GM19463 (cell line): ENCODE results near the gene SEC31A.

ENCODE experiments used
- ATAC-seq: cut with Tn5 transposase; IDR thresholded peaks from one replicate; pipeline ENCODE4 v1.9.1; 2021; ENCODE audit warnings: mild to moderate bottlenecking, moderate library complexity; ENCODE audit not compliant: unreplicated experiment

SEC31A gene

DNA sequence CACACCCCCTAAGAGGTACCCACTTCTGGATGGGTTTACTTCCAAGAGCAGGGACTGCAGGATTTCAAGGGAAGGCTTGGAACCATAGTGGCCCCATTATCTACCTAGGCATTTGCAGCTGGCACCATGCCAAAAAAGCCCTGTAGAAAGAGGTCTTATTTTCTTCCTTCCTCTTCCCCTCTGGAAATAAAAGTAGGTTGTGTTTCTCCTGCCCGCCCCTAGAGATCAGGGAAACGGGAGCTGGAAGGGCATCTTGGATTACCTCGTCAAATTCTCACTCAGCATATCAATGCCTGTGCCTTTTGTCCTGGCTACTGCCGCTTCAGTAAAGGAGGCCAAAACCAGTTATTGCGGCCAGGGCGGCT lies 93.9 kb downstream of the SEC31A start:
- ATAC-seq = no peak

DNA sequence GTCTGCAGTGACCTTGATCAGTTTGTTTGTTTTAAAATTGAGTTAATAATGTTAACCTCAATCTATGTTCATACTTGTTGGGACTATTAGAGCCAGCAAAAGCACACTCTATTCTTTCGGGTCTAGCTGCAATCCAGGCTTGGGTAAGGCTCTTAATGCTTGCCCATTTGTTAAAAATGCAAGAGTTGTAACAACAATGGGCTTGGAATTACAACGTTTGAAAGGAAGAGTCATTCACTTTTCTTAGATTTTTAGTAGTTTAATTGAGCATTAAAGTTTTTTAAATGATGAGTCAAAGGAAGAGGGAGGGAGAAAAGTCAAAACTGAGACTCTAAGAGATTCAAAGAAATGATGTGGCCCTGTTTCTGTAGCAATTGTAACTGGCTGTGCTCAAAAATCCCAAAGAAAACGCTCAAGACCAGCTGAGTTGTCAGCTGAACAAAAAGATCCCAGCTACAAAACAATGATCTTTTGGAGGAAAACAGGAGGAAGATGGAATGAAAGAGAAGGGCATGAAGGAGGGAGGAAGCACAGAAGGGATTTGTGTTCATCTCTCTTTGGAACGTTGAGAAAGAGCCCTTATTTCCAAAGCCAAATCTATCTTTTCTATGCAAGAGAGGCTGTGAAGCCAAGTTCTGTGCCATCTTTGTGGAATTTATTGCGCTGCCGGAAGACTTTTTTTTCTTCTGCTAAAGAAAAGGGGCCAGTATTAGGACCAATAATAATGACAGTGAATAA lies 97.9 kb downstream of the SEC31A start:
- ATAC-seq = no peak

DNA sequence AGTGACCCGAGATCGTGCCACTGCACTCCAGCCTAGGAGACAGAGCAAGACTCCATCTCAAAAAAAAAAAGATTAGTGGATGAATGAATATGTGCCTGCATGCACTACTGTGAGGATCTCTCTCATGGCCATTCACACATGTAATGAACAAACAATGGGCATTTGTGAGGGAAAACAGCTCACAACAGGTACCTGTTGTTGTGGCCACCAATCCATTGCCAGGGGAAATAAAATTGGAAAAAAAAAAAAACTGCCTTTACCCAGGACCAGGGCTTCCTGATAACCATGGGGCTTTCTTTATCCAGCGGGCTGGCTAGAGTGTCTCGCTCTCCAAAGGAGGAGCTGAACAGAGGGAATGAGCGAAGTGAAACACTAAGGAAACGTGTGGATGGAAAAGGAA lies 99.8 kb downstream of the SEC31A start:
- no peak for ATAC-seq

DNA sequence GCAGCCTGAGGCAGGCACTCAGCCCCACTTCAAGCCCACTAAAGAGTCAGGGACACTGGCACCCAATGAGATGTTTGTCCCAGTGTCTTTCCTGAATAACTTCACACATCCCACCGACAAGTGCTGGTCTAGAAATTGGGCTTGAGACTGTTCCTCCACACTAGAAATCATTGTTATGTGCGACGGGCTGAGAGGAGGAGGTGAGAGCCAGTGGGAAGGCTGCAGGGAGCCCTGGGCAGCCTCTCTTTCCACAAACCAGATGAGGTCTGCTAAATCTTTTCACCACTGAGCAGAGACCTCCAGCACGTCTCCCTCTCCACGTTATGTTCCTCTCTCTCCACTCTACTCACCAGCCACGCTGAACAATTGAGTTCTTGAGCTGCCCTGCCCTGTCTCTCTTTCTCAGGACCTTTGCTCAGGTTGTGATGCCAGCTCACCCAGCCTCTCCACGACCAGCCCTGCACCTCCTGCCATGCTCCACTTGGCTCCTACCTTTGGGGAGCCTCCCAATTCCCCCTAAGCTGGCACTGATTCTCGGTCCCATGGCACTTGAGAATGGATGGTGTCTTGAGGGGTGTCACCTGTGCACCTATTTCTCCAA lies 100.8 kb downstream of the SEC31A start:
- ATAC-seq = no peak

DNA sequence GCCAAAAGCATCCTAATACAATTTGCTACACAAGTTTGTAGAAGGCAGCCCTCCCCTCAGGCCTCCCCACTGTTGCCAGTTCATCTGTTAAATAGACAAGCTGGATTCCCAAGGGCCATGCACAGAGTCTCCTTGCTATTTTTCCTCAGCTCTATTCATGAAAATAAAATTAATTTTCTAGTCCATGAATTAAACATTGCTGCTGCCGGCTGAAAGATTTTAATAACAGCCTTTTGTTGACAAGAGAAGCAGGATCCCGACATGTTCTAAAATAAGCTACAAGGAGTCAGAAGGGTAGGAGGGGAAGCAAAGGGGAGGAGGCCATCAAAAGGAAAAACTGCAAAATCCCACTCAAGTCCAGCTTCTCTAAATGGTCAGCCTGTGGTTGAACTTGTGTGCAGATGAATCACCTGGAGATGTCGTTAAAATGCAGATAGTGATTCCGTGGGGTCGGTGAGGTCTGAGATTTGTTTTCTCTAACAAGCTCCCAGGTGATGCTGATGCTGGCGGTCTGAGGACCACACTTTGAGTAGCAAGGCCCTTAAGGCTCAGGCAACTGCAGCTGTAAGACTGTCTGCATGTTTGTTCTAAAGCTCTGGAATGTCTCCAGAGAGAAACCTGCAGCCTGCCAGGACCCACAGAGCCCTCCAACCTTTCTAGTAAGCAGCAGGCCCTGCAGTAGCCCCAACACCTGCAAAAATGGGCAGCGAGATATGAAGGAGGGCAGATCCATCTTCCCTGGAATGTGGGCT lies 101.8 kb downstream of the SEC31A start:
- ATAC-seq = no peak

DNA sequence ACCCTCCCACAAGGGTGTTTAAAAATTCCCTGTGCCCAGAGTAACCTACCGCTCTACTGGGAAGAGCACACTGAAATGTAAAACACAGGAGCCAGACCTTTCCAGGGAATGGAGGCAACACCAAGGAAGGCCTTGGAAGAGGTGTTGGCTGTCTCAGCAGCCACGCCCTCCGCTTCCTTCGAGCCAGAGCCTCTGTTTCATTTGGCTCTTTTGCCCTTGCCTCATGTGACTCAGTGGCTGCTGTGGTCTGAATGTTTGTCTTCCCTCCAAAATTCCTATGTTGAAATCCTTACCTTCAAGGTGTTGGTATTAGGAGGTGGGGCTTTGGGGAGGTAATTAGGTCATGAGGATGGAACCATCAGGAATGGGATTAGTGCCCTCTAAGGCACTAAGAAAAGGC lies 103.6 kb downstream of the SEC31A start:
- ATAC-seq = no peak

DNA sequence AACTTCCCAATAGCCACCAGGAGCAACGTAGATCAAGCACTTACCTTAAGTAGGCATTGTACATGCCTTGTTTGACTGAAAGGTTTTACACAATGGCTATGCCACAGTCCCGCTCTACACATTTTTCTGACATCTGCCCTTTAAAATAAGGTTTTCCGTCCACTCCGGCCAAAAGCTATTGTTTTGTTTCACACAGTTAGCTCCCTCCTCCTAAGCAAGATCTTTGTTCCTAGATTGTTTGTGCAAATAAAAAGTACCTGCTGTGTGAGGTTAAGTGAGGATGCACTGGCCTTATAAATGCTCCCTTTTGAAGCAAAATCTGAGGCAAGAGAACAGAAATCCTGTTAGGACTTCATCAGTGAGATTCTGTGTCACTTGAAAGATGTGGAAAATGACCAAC lies 104.1 kb downstream of the SEC31A start:
- ATAC-seq = no peak

DNA sequence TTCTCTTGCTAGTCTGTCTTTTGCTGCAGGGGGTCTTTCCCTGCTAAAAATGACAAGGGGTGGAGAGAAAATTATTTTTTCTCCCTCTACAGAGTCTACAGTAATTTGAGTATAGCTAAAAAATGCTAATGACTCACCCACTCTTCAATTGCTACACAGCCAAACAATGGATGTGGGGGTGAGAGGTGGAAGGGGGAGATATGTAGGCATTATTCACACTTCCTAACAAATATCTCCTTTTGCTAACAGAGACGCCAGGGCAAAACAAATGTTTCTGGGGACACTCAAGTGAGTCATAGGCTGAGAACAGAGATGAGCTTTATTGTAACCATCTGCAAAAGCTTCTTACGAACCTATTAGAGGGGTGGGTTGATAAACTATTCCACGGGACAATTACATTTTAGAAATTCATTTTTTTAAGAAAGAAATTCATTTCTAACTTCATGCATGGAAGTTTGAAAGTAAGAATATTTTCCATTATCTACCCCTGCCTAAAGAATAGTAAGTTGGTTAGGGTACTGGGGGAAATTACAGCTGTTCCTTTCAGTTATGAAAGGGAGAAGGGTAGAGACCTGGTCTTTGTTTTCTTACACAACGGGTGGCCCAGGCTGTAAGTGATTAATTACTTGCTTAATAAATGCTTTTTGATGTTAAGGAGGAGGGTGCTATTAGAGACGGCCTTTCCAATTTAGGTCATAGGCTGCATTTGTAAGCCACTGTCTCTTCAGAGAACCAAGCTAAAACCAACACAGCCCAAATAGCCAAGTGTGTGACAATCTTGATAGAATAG lies 105.1 kb downstream of the SEC31A start:
- ATAC-seq = no peak

DNA sequence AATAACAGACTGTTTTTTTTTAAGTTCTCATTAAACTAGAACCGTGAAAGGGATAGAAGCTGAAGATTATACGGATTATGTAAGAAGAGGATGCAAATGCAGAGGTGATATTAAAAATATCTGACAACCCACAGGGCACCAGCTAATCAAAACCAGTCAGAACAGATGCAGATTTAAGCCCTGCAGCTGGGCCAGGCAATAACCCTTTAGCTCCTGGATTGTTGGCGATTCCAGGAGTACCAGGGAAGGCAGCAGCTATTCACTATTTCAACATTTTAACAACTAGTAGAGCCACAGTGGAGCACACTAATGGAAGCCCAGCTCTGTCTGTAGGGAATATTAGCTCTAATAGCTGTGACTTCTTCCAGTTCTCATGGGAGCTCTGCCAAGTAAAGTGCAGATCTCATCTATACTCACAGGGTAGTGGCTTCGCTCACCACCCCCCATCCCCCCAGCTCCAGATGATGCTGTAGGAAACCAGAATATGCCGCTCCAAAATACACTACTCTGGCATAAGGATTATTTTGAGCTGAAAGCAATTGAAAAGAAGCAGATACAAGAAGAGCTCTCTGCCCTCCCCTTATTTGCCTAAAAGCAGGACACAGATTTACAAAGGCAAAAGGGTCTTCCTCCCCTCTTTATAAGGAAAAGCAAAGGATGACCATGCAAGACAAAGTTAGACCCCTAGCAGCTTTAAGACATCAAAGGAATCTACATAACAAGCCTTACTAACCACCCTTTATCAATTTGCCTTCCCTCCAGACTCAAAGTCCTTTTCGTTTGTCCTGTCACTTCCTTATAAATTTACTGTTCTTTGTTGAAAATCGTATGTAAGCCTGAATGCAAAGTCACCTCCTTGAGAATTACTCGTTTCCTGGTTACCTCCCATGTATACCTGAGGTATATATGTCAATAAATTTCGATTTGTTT lies 106.0 kb downstream of the SEC31A start:
- no peak for ATAC-seq

DNA sequence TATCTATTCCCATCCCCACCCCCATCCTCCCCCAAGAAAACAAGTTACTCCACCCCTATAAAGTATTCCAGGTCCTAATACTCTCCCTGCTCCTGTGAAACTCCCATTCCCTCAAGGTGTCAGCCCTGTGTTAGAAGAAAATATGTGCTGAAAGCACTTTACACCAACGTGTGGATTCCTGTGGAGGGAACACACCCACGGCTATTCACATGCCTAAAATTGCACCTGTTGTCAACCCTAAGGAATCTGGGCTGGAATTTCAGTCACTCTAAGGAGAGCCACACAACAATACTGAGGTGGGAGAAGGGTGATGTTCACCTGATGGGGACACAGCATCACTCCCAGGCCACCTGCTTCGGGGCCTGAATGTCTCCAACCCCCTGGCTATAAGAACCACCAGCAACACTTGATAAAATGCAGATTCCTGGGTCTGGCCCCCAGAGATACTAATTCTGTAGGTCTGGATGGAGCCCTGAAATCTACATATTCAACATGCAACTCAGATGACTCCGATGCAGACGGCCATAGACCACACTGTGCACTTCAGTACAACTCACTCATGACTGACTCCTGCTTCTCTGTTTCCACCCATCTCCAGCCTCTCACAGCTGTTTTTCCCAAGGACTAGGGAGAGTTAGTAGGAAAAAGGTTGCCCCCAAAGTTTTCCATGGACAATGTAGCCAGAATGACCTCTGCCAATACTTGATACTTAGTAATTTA lies 108.2 kb downstream of the SEC31A start:
- no peak for ATAC-seq

DNA sequence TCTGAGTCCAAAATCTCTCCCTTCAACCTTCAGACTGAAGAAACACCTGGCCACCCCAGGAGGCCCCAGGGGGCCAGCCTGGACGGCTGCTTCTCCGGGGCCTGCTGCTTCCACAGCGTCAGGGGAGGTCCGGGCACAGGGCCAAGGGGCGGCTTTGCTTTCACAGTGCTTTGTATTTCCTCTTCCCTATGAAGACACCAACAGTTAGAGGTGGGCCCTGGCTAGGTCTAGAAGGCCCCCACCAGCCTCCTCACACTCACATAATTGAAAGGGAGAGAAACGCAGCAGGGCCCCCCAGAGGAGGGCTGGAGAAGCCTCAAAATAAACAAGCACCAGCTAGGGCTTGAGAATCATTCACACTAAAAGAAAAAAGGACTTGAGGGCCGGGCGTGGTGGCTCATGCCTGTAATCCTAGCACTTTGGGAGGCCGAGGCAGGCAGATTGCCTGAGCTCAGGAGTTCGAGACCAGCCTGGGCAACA lies 110.2 kb downstream of the SEC31A start:
- no peak for ATAC-seq

DNA sequence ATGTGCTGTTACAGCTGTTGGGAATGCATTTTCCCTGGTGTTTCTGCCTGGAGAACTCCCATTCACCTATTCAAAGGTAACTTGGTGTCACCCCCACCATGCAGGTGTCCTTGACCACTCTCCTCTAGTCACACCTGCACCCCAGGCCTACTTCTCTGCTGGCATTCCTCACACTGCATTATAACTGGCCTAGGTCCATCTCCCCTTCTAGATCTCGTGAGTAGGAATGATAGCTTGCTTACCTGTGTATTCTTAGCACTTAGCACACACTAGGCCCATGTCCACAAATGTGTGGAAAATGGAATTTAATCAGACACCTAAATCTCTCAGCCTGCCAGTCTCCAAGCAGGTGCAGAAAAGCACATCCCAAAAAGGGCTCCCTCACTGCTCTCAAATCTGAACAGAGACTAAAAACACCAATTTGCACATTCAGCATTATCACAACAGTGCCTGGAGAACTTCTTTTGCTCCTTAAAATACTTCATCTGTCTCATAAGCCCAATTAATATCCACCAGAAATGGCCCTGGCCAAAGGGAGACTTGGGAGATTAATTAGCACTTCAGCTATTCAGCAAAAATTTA lies 110.7 kb downstream of the SEC31A start:
- no peak for ATAC-seq

DNA sequence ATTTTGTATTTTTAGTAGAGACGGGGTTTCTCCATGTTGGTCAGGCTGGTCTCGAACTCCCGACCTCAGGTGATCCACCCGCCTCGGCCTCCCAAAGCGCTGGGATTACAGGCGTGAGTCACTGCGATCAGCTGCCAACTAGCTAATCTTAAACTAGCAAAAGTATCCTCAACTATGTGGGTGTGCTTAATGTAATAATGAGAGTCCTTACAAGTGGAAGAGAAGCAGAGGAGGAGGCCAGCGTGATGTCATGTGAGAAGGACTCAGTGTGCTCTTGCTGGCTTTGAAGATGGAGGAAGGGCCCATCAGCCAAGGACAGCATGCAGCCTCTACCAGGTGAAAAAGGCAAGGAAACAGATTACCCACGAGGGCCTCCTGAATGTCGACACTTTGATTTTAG lies 111.9 kb downstream of the SEC31A start:
- no peak for ATAC-seq

DNA sequence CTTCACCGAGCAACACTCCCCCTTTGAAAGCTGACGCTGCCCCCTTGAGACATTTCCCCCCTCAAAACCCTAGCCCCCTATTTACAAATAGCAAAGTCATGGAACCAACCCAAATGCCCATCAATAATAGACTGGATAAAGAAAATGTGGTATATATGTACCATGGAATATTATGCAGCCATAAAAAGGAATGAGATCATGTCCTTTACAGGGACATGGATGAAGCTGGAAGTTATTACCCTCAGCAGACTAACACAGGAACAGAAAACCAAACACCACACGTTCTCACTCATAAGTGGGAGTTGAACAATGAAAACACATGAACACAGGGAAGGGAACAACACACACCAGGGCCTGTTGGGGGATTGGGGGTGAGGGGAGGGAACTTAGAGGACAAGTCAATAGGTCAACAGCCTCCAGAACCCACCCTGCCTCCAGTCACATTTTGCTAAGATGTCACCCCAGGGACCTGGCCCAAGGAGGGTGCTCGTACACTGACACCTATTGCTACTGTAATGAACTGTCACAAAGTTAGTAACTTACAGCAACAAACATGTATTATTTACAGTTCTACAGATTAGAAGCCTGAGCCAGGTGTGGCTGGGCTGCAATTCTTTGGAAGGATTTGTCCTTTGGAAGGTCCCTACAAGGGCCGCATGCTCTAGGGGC lies 113.0 kb downstream of the SEC31A start:
- no peak for ATAC-seq

DNA sequence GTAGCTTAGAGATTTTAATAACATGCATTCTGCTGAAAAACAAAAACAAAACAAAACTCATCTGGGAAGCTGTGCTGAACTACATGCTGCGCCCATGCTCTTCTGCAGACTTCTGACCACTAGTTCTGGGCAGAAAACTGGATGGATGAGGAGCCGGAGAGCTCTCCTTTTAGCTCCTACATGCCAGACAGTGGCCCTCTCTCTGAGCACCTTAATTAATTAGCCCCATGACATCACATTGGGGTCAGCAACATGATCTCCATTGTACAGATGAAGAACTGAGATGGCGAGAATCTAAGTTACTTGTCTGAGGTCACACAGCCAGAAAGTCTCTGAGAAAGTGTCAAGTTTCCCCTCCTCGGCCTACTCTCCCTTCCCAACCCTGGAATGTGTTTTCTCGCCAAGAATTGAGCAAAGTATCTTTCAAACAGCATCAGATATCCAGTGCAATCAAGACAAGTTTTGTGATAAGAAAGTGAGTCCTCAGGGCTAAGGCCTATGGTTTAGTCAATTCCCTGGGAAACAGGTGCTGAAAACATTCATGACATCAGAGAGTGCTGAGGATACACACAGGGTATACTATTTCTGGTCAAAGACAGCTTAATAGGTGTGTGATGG lies 113.9 kb downstream of the SEC31A start:
- ATAC-seq = no peak

DNA sequence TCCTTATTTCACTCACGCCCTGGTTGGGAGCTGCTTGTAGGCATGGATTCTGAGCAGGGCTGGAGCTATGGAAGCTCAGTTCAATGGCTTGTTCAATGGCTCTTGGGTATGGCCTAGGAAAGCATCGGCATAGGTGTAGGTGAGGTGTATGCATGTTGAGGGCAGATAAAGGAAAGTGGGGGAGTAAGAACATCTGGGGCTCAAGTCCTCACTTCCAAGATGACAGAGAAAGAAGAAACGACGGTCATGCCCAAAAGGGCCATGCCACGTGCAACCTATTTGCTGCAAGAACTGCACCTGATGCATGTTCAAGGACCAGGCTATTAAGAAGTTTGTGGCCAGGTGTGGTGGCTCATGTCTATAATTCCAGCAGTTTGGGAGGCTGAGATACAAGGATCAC lies 115.7 kb downstream of the SEC31A start:
- no peak for ATAC-seq

DNA sequence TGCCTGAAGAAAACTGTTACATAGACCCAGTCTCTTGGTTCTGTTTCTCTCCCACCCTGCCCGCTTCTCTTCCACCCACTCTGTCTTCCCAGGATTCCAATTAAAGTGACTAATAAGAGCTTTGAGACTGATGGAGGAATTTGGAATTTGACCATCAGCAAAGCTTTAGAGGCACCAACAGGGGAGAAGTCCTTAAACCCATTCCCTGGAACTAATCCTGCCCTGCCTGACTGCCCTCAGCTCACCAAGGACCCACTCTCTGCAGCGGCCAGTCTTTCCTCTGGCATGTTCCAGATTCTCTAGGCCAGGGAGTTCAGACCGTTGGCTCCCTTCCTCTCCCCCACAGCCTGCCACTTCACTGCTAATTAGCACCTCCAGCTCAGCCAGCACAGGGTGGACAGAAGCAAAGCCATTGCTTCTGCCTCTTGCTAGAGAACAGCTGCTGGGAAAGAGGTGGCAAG lies 116.2 kb downstream of the SEC31A start:
- ATAC-seq = no peak

DNA sequence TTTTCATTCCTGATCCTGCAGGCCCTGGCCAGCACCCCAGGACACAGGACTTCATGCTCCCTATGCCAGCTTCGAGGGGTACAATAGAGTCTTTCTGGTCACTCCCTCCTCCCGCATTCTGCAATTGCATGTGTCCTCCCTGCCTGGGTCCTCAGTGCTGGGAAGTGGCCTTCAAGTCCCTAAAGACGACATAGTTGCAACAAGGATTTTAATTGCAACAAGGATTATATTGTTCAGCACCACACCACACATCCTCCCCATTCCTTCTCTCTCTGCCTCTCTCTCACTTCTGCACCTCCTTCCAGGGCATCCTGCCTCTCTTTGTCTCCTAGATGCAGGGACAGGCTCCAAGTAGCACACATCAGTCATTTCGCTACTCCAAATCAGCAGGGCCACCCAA lies 117.9 kb downstream of the SEC31A start:
- ATAC-seq = no peak
